Trophoblast cell (in vitro differentiated cells and primary cell): Measurements from ENCODE around the gene PPP2R5D.

Source experiments
- DNase-seq, 2 donors: peaks; one replicate each; pipeline ENCODE4 v3.0.0-alpha.2; 2016
- H2AFZ ChIP-seq: 2 replicates; pipeline ENCODE4 v1.6.1; 2013; ENCODE audit warnings: low read length, moderate library complexity, mild to moderate bottlenecking; ENCODE audit not compliant: insufficient read depth, poor library complexity
- H2AK5ac ChIP-seq: 2 replicates; pipeline ENCODE4 v1.6.1; 2013; ENCODE audit warnings: mild to moderate bottlenecking, low read length
- H2BK120ac ChIP-seq: 2 replicates; pipeline ENCODE4 v1.6.1; 2013; ENCODE audit warnings: low read length, mild to moderate bottlenecking, moderate library complexity; ENCODE audit not compliant: insufficient read depth, poor library complexity
- H2BK12ac ChIP-seq: 2 replicates; pipeline ENCODE4 v1.6.1; 2013; ENCODE audit warnings: mild to moderate bottlenecking, low read length, moderate library complexity
- H2BK5ac ChIP-seq: 2 replicates; pipeline ENCODE4 v1.6.1; 2013; ENCODE audit warnings: low read length, low read depth, moderate library complexity, mild to moderate bottlenecking; ENCODE audit not compliant: poor library complexity
- H3K14ac ChIP-seq: 2 replicates; pipeline ENCODE4 v1.6.1; 2013; ENCODE audit warnings: mild to moderate bottlenecking, low read length
- H3K18ac ChIP-seq: 2 replicates; pipeline ENCODE4 v1.6.1; 2013; ENCODE audit warnings: mild to moderate bottlenecking, low read length
- H3K23ac ChIP-seq: 2 replicates; pipeline ENCODE4 v1.6.1; 2013; ENCODE audit warnings: low read length
- H3K27ac ChIP-seq: 2 replicates; pipeline ENCODE4 v1.5.1; 2013; ENCODE audit warnings: low read depth, mild to moderate bottlenecking, inconsistent platforms, low read length, moderate library complexity
- H3K27me3 ChIP-seq: 2 replicates; pipeline ENCODE4 v1.6.1; 2013; ENCODE audit warnings: inconsistent platforms, mild to moderate bottlenecking, low read length, moderate library complexity; ENCODE audit not compliant: insufficient read depth
- H3K36me3 ChIP-seq, 2 experiments: 1 replicate in 1 of 2; 2 replicates in 1 of 2; pipeline ENCODE4 v1.6.1; 2013; ENCODE audit warnings: low read length in 2 of 2, mild to moderate bottlenecking in 2 of 2, moderate library complexity in 1 of 2; ENCODE audit not compliant: insufficient read depth in 2 of 2, control insufficient read depth in 1 of 2
- H3K4ac ChIP-seq: 2 replicates; pipeline ENCODE4 v1.6.1; 2013; ENCODE audit warnings: low read depth, mild to moderate bottlenecking, low read length, moderate library complexity
- H3K4me1 ChIP-seq, 2 experiments: 1 replicate in 1 of 2; 2 replicates in 1 of 2; pipeline ENCODE4 v1.6.1; 2013; ENCODE audit warnings: low read length in 2 of 2, mild to moderate bottlenecking in 2 of 2, moderate library complexity in 1 of 2; ENCODE audit not compliant: insufficient read depth in 2 of 2, control insufficient read depth in 1 of 2
- H3K4me2 ChIP-seq: 2 replicates; pipeline ENCODE4 v1.6.1; 2013; ENCODE audit warnings: inconsistent platforms, mild to moderate bottlenecking, low read length, moderate library complexity
- H3K4me3 ChIP-seq: 2 replicates; pipeline ENCODE4 v1.5.1; 2013; ENCODE audit warnings: mild to moderate bottlenecking, low read depth, low read length, inconsistent platforms
- H3K79me1 ChIP-seq: one replicate; pipeline ENCODE4 v1.6.1; 2013; ENCODE audit warnings: low read length
- H3K79me2 ChIP-seq: 2 replicates; pipeline ENCODE4 v1.6.1; 2013; ENCODE audit warnings: low read length, mild to moderate bottlenecking; ENCODE audit not compliant: control insufficient read depth, insufficient read depth, poor library complexity
- H3K9ac ChIP-seq: 2 replicates; pipeline ENCODE4 v1.6.1; 2013; ENCODE audit warnings: mild to moderate bottlenecking, low read length
- H3K9me3 ChIP-seq: 2 replicates; pipeline ENCODE4 v1.6.1; 2013; ENCODE audit warnings: low read depth, mild to moderate bottlenecking, control low read depth, inconsistent platforms, low read length; ENCODE audit not compliant: insufficient read depth
- H4K12ac ChIP-seq: 2 replicates; pipeline ENCODE4 v1.6.1; 2013; ENCODE audit warnings: low read depth, mild to moderate bottlenecking, low read length, moderate library complexity
- H4K8ac ChIP-seq: 2 replicates; pipeline ENCODE4 v1.6.1; 2013; ENCODE audit warnings: low read depth, mild to moderate bottlenecking, low read length, moderate library complexity
- H4K91ac ChIP-seq: one replicate; pipeline ENCODE4 v1.6.1; 2013; ENCODE audit warnings: low read depth, mild to moderate bottlenecking, low read length, moderate library complexity
- WGBS: extraction: QIAGEN DNeasy Blood & Tissue Kit; methylation state at CpG from one replicate; pipeline ENCODE4 v1.1.7; 2013; ENCODE audit warnings: missing lambda C conversion rate; ENCODE audit not compliant: insufficient read length, insufficient coverage; ENCODE audit errors: extremely low coverage; 5-methylcytosine and 5-hydroxymethylcytosine counted together

The PPP2R5D gene

GRCh38 chr6:42961020-42961470 is 23.3 kb upstream of the PPP2R5D start:
- no peak overlapping the region for H2BK12ac ChIP-seq
- no peaks in the 10 kb centered on the region for H3K79me2 ChIP-seq
- no peak overlapping the region for H2BK5ac ChIP-seq
- peaks cover 26 to 29% of the 10 kb centered on the region in 2 experiments for H3K36me3 ChIP-seq
- WGBS: no CpG with 5 or more reads among the region's 15 CpGs
- no peak overlapping the region for H4K8ac ChIP-seq
- H3K23ac ChIP-seq: no peak overlapping the region
- H2BK120ac ChIP-seq: no peak overlapping the region
- H2AK5ac ChIP-seq: no peak overlapping the region
- no peak overlapping the region for H3K9ac ChIP-seq
- H3K18ac ChIP-seq: no peak overlapping the region
- no peak overlapping the region for H2AFZ ChIP-seq
- no peaks in the 10 kb centered on the region for H3K79me1 ChIP-seq
- H3K27ac ChIP-seq: no peak overlapping the region
- no peaks in the 10 kb centered on the region for H3K27me3 ChIP-seq
- peak overlapping the region; percentile 67 for H3K4me2 ChIP-seq
- no peak overlapping the region for H3K14ac ChIP-seq
- H4K91ac ChIP-seq: no peak overlapping the region
- H3K4me1 ChIP-seq: peaks cover 4 to 5% of the 10 kb centered on the region in 2 experiments
- no peak overlapping the region for H4K12ac ChIP-seq
- peaks cover 2% of the 10 kb centered on the region for H3K9me3 ChIP-seq
- peak; percentile 38 to 69 for DNase-seq
- H3K4ac ChIP-seq: no peak overlapping the region
- H3K4me3 ChIP-seq: peak overlapping the region; percentile 45

- Histone ChIP-seq H2AFZ (no peak overlapping the region), H4K91ac (no peak overlapping the region), H3K9me3 (peaks cover 2% of the 10 kb centered on the region), H3K36me3 (peaks cover 33 to 35% of the 10 kb centered on the region in 2 experiments), H3K4me3 (no peak overlapping the region), H3K4me1 (peaks cover 4 to 5% of the 10 kb centered on the region in 2 experiments), H3K18ac (no peak overlapping the region), H2BK120ac (no peak overlapping the region), H3K27me3 (no peaks in the 10 kb centered on the region), H3K14ac (no peak overlapping the region), H3K9ac (no peak overlapping the region), H2BK5ac (no peak overlapping the region), H3K27ac (no peak overlapping the region), H2BK12ac (no peak overlapping the region), H4K8ac (no peak overlapping the region), H3K4me2 (no peak overlapping the region), H3K79me2 (no peaks in the 10 kb centered on the region), H3K79me1 (no peaks in the 10 kb centered on the region), H4K12ac (no peak overlapping the region), H3K4ac (no peak overlapping the region), H3K23ac (no peak overlapping the region), H2AK5ac (no peak overlapping the region)
- peak; percentile 68 for DNase-seq
- no CpG with 5 or more reads among the region's 12 CpGs for WGBS
Measured at GRCh38 chr6:42962096-42962495, 22.3 kb upstream of the PPP2R5D start.

GRCh38 chr6:42962502-42963178 is 21.7 kb upstream of the PPP2R5D start:
- H3K9ac ChIP-seq: no peak overlapping the region
- H4K12ac ChIP-seq: no peak overlapping the region
- peaks cover 4 to 5% of the 10 kb centered on the region in 2 experiments for H3K4me1 ChIP-seq
- no peak overlapping the region for H4K91ac ChIP-seq
- H3K27me3 ChIP-seq: no peaks in the 10 kb centered on the region
- no peak overlapping the region for H2BK5ac ChIP-seq
- no peak overlapping the region for H2BK120ac ChIP-seq
- no peak overlapping the region for H3K14ac ChIP-seq
- no peak overlapping the region for H3K4ac ChIP-seq
- peaks cover 2% of the 10 kb centered on the region for H3K9me3 ChIP-seq
- H3K36me3 ChIP-seq: peaks cover 37 to 38% of the 10 kb centered on the region in 2 experiments
- no CpG with 5 or more reads among the region's 13 CpGs for WGBS
- no peak overlapping the region for H4K8ac ChIP-seq
- no peak overlapping the region for H2AK5ac ChIP-seq
- no peak overlapping the region for H3K23ac ChIP-seq
- no peak overlapping the region for H3K18ac ChIP-seq
- H3K79me2 ChIP-seq: no peaks in the 10 kb centered on the region
- H2AFZ ChIP-seq: no peak overlapping the region
- H3K4me3 ChIP-seq: no peak overlapping the region
- H3K79me1 ChIP-seq: no peaks in the 10 kb centered on the region
- no peak overlapping the region for H2BK12ac ChIP-seq
- no peak overlapping the region for H3K27ac ChIP-seq
- DNase-seq: peak in 1 of 2 donors; percentile 20
- H3K4me2 ChIP-seq: no peak overlapping the region

- WGBS: no CpG with 5 or more reads among the region's 12 CpGs
- Histone ChIP-seq H3K36me3 (peaks cover 37 to 41% of the 10 kb centered on the region in 2 experiments), H3K9me3 (peaks cover 2% of the 10 kb centered on the region), H3K23ac (no peak overlapping the region), H3K4me1 (peaks cover 4 to 5% of the 10 kb centered on the region in 2 experiments), H3K14ac (no peak overlapping the region), H3K18ac (no peak overlapping the region), H2BK5ac (no peak overlapping the region), H3K4me3 (no peak overlapping the region), H3K27ac (no peak overlapping the region), H4K12ac (no peak overlapping the region), H2AK5ac (no peak overlapping the region), H3K4me2 (no peak overlapping the region), H3K4ac (no peak overlapping the region), H3K9ac (no peak overlapping the region), H3K27me3 (no peaks in the 10 kb centered on the region), H2AFZ (no peak overlapping the region), H4K91ac (no peak overlapping the region), H2BK120ac (no peak overlapping the region), H3K79me2 (no peaks in the 10 kb centered on the region), H3K79me1 (no peaks in the 10 kb centered on the region), H4K8ac (no peak overlapping the region), H2BK12ac (no peak overlapping the region)
- DNase-seq: no peak
Measured at GRCh38 chr6:42963179-42963854, 21.1 kb upstream of the PPP2R5D start.
